ENCODE measurements around the gene RLIM. TPM values are rescaled to one million over a fixed set of nuclear protein-coding genes. Genes with fewer than 3 reads are reported as not detected.

The RLIM gene
- total and polyA plus RNA-seq, 9 donors = 11.2 to 30.7 (median 17.1) TPM

- H3K9me3 ChIP-seq (replicated peaks; ENCODE audit: control insufficient read depth, low read depth, low read length) = no peaks in the 10 kb centered on the region
- no peaks in the 10 kb centered on the region for H3K4me1 ChIP-seq (ENCODE audit: control insufficient read depth, insufficient read depth, low read length)
- H3K27me3 ChIP-seq (ENCODE audit: control insufficient read depth, insufficient read depth, low read length) = peaks cover 5% of the 10 kb centered on the region
- H3K27ac ChIP-seq (ENCODE audit: low read length) = no peak overlapping the region
- WGBS (ENCODE audit: insufficient coverage) = no CpG with 5 or more reads among the region's 2 CpGs
- H3K36me3 ChIP-seq (ENCODE audit: control insufficient read depth, insufficient read depth, low read length) = no peaks in the 10 kb centered on the region
- no peak for DNase-seq
- H3K4me3 ChIP-seq (ENCODE audit: low read length) = no peak overlapping the region
Observed at GRCh38 chrX:74603040-74603439, 11.4 kb downstream of the RLIM start.

- Histone ChIP-seq H3K27ac (ENCODE audit: low read length) (no peak overlapping the region), H3K4me1 (ENCODE audit: control insufficient read depth, insufficient read depth, low read length) (no peaks in the 10 kb centered on the region), H3K27me3 (ENCODE audit: control insufficient read depth, insufficient read depth, low read length) (peaks cover 5% of the 10 kb centered on the region), H3K36me3 (ENCODE audit: control insufficient read depth, insufficient read depth, low read length) (no peaks in the 10 kb centered on the region), H3K4me3 (ENCODE audit: low read length) (no peak overlapping the region), H3K9me3 (replicated peaks; ENCODE audit: control insufficient read depth, low read depth, low read length) (no peaks in the 10 kb centered on the region)
- WGBS (ENCODE audit: insufficient coverage) = 78% methylated on average over 3 of the region's 8 CpGs
- no peak for DNase-seq
Observed at GRCh38 chrX:74602142-74602541, 12.3 kb downstream of the RLIM start.

DNA sequence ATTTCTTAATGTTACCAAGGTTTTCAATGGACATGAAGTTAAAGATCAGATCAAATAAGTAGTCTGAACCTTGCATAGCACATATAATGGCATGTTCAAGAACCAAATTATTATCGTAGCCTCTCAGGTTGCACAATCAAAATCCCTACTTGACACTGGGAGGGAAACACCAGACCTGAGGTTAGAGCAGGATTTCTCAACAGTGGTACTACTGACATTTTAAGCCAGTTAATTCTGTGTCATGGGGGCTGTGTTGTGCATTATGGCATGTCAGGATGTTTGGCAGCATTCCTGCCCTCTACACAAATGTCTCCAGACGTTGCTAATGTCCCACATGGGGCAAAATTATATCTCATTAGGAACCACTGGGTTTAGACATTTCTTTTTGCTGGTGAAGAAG, 20.8 kb downstream of the RLIM start:
- H3K27ac ChIP-seq (ENCODE audit: low read length) = no peak overlapping the region
- peaks cover 19% of the 10 kb centered on the region for H3K36me3 ChIP-seq (ENCODE audit: control insufficient read depth, insufficient read depth, low read length)
- H3K4me1 ChIP-seq (ENCODE audit: control insufficient read depth, insufficient read depth, low read length) = no peaks in the 10 kb centered on the region
- DNase-seq = no peak
- peaks cover 14% of the 10 kb centered on the region for H3K27me3 ChIP-seq (ENCODE audit: control insufficient read depth, insufficient read depth, low read length)
- H3K9me3 ChIP-seq (replicated peaks; ENCODE audit: control insufficient read depth, low read depth, low read length) = no peaks in the 10 kb centered on the region
- WGBS (ENCODE audit: insufficient coverage) = no CpG with 5 or more reads among the region's 2 CpGs
- no peak overlapping the region for H3K4me3 ChIP-seq (ENCODE audit: low read length)

DNA sequence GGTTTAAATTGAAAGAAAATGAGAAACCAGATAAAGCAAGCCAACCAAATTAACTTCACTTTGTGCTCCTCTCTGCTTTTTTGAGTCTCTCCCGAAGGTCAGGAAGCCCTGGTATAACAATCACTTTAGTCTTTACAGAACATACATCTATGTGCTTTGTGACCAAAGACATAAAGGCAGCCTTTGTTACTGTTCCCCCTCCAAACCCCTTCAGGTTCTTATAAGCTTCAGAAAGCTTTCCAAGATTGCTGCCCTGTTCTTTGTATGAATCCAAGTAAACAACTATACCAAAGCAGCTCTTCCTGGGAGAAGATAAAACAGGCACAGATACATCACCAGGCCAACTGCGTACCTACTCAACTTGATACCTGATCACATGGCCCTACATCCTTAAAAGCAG, 28.7 kb downstream of the RLIM start:
- WGBS (ENCODE audit: insufficient coverage) = 31% methylated on average over 1 of the region's 2 CpGs
- H3K36me3 ChIP-seq (ENCODE audit: control insufficient read depth, insufficient read depth, low read length) = no peaks in the 10 kb centered on the region
- DNase-seq = no peak
- H3K4me3 ChIP-seq (ENCODE audit: low read length) = no peak overlapping the region
- no peaks in the 10 kb centered on the region for H3K9me3 ChIP-seq (replicated peaks; ENCODE audit: control insufficient read depth, low read depth, low read length)
- no peaks in the 10 kb centered on the region for H3K27me3 ChIP-seq (ENCODE audit: control insufficient read depth, insufficient read depth, low read length)
- H3K27ac ChIP-seq (ENCODE audit: low read length) = no peak overlapping the region
- H3K4me1 ChIP-seq (ENCODE audit: control insufficient read depth, insufficient read depth, low read length) = no peaks in the 10 kb centered on the region

DNA sequence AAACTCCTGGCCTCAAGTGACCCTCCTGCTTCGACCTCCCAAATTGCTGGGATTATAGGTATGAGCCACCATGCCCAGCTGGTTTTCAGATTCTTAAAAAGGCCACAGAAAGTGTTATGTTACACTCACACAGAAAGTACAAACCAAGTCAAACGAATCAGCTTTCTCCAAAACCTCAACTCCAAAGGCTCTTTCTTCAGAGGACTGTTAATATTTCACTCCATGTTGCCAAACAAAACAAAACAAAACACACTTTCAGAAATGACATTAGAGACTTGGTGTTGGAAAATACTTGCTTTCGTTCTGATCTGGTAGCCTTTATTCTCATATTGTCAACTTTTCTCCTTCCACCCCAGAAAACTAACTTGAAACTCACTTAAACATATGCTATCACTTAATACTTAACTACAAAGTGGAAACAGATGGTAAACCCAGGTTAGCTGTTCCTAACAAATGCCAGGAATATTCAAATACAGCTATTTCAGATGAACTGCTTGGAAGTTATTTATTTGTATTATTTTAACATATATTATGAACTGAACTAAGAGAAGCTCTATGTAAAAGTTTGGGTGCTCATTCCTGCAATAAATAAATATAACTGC, 34.7 kb downstream of the RLIM start:
- H3K36me3 ChIP-seq (ENCODE audit: control insufficient read depth, insufficient read depth, low read length) = no peaks in the 10 kb centered on the region
- H3K27me3 ChIP-seq (ENCODE audit: control insufficient read depth, insufficient read depth, low read length) = peaks cover 2% of the 10 kb centered on the region
- no peaks in the 10 kb centered on the region for H3K9me3 ChIP-seq (replicated peaks; ENCODE audit: control insufficient read depth, low read depth, low read length)
- peak; percentile 67 for DNase-seq
- no peaks in the 10 kb centered on the region for H3K4me1 ChIP-seq (ENCODE audit: control insufficient read depth, insufficient read depth, low read length)
- H3K27ac ChIP-seq (ENCODE audit: low read length) = peak overlapping the region; percentile 13
- 0% methylated on average over 1 of the region's 3 CpGs for WGBS (ENCODE audit: insufficient coverage)
- H3K4me3 ChIP-seq (ENCODE audit: low read length) = no peak overlapping the region

DNA sequence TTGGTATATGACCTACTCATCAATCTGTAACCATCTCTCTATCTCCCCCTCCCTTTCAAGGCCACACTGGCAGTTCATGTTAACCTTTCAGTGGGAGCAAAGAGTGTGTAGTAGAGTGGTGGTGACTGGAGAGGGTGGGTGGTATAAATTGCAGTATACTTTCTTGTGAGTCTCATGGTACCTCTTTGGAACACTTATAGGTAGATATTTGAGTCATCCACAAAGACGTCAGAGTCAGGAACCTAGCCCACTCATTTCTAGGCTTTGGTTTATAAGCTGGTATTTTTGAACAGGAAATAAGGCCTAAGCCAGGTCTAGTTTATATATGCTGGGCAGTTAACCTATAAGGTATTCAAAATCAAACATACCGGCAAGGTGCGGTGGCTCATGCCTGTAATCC, 36.3 kb downstream of the RLIM start:
- Histone ChIP-seq H3K27me3 (ENCODE audit: control insufficient read depth, insufficient read depth, low read length) (peaks cover 2% of the 10 kb centered on the region), H3K4me3 (ENCODE audit: low read length) (no peak overlapping the region), H3K27ac (ENCODE audit: low read length) (no peak overlapping the region), H3K4me1 (ENCODE audit: control insufficient read depth, insufficient read depth, low read length) (no peaks in the 10 kb centered on the region), H3K9me3 (replicated peaks; ENCODE audit: control insufficient read depth, low read depth, low read length) (no peaks in the 10 kb centered on the region), H3K36me3 (ENCODE audit: control insufficient read depth, insufficient read depth, low read length) (no peaks in the 10 kb centered on the region)
- 80% methylated on average over 1 of the region's 3 CpGs for WGBS (ENCODE audit: insufficient coverage)
- no peak for DNase-seq

DNA sequence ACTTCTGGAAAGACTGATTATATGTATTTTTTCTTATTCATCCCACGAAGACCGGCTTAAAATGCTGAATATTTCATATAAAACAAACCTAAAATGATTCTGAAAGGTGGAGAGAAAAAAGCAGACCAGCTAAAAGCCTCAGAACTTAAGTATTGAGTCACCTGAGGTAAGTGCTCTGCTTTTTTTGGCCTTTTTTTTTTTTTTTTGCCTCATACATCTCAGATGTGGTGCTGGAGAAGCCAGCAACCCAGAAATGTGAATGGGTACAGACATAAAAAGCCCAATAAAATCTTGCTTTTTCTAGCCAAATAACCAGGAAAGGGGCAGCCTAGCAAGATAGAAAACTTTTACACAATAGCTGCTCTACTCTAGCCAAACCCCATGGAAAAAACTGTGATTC, 57.0 kb downstream of the RLIM start:
- Histone ChIP-seq H3K4me3 (ENCODE audit: low read length) (no peak overlapping the region), H3K36me3 (ENCODE audit: control insufficient read depth, insufficient read depth, low read length) (no peaks in the 10 kb centered on the region), H3K27me3 (ENCODE audit: control insufficient read depth, insufficient read depth, low read length) (peaks cover 15% of the 10 kb centered on the region), H3K27ac (ENCODE audit: low read length) (no peak overlapping the region), H3K4me1 (ENCODE audit: control insufficient read depth, insufficient read depth, low read length) (no peaks in the 10 kb centered on the region), H3K9me3 (replicated peaks; ENCODE audit: control insufficient read depth, low read depth, low read length) (no peaks in the 10 kb centered on the region)
- WGBS (ENCODE audit: insufficient coverage) = no CpG with 5 or more reads among the region's 2 CpGs
- DNase-seq = no peak

DNA sequence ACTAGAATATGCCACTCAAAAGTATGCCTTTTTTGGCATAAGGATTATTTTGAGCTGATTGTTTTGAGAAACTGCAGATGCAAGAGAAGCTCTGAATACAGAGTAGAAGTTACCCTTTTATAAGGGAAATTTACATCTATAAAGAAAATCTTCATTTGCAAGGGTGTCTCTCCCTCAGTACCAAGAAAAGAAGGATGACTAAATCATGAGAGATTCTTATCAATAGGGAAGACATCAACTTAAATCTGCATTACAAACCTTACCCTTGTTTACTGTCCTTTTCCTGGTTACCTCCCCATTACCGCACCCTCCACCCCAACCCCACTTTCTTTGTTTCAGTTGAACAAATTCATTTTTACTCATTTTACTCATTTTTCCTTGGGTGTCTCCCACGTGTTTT, 62.5 kb downstream of the RLIM start:
- H3K4me1 ChIP-seq (ENCODE audit: control insufficient read depth, insufficient read depth, low read length) = no peaks in the 10 kb centered on the region
- WGBS (ENCODE audit: insufficient coverage) = 80% methylated on average over 1 of the region's 2 CpGs
- peaks cover 5% of the 10 kb centered on the region for H3K27me3 ChIP-seq (ENCODE audit: control insufficient read depth, insufficient read depth, low read length)
- no peak for DNase-seq
- H3K4me3 ChIP-seq (ENCODE audit: low read length) = no peak overlapping the region
- H3K27ac ChIP-seq (ENCODE audit: low read length) = no peak overlapping the region
- no peaks in the 10 kb centered on the region for H3K9me3 ChIP-seq (replicated peaks; ENCODE audit: control insufficient read depth, low read depth, low read length)
- no peaks in the 10 kb centered on the region for H3K36me3 ChIP-seq (ENCODE audit: control insufficient read depth, insufficient read depth, low read length)

DNA sequence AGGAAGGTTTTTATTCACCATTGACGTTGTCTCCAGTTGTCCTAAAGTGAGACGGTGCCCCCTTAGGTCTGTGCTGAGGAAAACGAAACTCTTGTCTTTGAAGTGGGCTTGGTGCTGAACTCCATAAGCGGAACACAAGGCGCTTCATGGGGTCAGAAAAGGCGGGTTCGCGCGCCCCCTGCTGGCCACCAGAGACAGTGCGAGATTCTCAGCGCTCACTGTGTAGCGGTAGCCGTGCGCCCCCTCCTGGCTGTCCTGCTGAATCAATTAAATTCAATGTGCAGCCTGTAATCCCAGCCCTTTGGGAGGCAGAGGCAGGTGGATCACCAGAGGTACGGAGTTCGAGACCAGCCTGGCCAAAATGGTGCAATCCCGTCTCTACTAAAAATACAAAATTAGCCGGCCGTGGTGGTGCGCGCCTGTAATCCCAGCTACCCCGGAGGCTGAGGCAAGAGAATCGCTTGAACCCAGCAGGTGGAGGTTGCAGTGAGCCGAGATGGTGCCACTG, 64.1 kb downstream of the RLIM start:
- H3K9me3 ChIP-seq (replicated peaks; ENCODE audit: control insufficient read depth, low read depth, low read length) = no peaks in the 10 kb centered on the region
- no peaks in the 10 kb centered on the region for H3K36me3 ChIP-seq (ENCODE audit: control insufficient read depth, insufficient read depth, low read length)
- 16% methylated on average over 20 of the region's 24 CpGs for WGBS (ENCODE audit: insufficient coverage)
- no peak overlapping the region for H3K27ac ChIP-seq (ENCODE audit: low read length)
- peaks cover 5% of the 10 kb centered on the region for H3K27me3 ChIP-seq (ENCODE audit: control insufficient read depth, insufficient read depth, low read length)
- DNase-seq = peak; percentile 82
- H3K4me3 ChIP-seq (ENCODE audit: low read length) = no peak overlapping the region
- H3K4me1 ChIP-seq (ENCODE audit: control insufficient read depth, insufficient read depth, low read length) = no peaks in the 10 kb centered on the region

- no peak overlapping the region for H3K4me3 ChIP-seq (ENCODE audit: low read length)
- H3K9me3 ChIP-seq (replicated peaks; ENCODE audit: control insufficient read depth, low read depth, low read length) = no peaks in the 10 kb centered on the region
- H3K27me3 ChIP-seq (ENCODE audit: control insufficient read depth, insufficient read depth, low read length) = peaks cover 7% of the 10 kb centered on the region
- no peak for DNase-seq
- 80% methylated on average over 1 of the region's 1 CpG for WGBS (ENCODE audit: insufficient coverage)
- no peaks in the 10 kb centered on the region for H3K4me1 ChIP-seq (ENCODE audit: control insufficient read depth, insufficient read depth, low read length)
- H3K36me3 ChIP-seq (ENCODE audit: control insufficient read depth, insufficient read depth, low read length) = no peaks in the 10 kb centered on the region
- no peak overlapping the region for H3K27ac ChIP-seq (ENCODE audit: low read length)
Observed at GRCh38 chrX:74546984-74547383, 67.4 kb downstream of the RLIM start.

Measured in muscle of leg (tissue), 11 donors.